Stimulated activated CD8-positive, alpha-beta memory T cell treated with anti-CD3 and anti-CD28 coated beads, Interleukin-4, amount 100 ng/mL, for 48 hours (primary cell): Measurements from ENCODE around the gene NFIA.
"Not testable (repeated sequence)": the region's sequence is repeated elsewhere in the genome, so short reads cannot be mapped to it uniquely, and the experiment has no call there.

Source experiments
- DNase-seq: peaks from one replicate; pipeline ENCODE4 v3.0.0-alpha.2; 2020

Gene NFIA

DNA sequence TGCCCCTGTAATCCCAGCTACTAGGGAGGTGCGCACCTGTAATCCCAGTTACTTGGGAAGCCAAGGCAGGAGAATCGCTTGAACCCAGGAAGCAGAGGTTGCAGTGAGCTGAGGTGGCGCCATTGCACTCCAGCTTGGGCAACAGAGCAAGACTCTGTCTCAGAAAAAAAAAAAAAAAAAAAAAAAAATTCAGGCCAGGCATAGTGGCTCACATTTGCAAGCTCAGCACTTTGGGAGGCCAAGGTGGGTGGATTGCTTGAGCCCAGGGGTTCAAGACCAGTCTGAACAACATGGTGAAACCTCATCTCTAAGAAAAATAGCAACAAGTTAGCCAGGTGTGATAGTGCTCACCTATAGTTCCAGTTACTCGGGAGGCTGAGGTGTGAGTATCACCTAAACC is 20.8 kb upstream of the NFIA start:
- DNase-seq, result not testable (repeated sequence)

DNA sequence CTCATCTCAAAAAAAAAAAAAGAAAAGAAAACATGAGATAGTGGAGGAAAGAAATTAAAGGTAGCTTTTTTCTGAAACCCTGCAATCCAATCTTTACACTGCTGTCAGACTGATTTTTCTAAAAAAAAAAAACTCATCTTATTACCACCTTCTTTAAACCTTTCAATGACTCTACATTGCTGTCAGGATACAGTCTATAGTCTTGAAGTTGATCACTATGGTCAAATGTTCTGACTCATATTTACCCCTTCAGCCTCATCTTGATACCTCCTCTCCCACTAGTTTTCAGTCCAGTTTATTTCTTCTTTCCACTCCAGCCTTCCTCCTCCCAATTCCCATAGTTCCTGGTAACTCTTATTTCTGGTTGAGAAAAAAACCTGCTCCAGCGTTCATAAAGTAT is 17.7 kb upstream of the NFIA start:
- no peak for DNase-seq

DNA sequence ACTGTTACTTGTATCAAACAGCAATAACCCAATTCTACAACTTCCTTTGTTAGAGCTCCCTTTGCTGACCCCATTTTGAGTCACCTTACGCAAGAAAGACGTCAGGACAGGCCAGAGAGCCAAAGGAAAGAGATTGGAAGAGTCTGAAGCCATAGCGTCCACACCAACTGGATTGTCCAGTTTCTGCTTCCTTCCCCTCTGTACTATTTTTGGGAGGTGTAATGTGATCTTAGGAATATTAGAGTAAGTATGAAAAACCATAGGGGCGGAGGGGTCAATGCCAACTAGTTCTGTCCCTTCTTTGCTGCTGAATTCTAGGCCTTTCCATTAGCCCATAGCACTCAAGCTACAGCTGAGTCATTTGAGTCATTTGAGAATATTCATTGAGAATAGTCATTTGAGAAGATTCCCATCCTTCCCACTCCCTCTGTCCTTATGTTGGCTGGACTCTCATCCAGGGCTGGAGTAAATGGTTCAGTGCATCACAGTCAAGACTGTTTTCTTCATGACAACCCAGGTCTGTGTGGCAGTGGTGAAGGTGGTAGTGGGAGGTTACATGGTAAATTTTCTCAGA is 14.8 kb upstream of the NFIA start:
- DNase-seq, result no peak

DNA sequence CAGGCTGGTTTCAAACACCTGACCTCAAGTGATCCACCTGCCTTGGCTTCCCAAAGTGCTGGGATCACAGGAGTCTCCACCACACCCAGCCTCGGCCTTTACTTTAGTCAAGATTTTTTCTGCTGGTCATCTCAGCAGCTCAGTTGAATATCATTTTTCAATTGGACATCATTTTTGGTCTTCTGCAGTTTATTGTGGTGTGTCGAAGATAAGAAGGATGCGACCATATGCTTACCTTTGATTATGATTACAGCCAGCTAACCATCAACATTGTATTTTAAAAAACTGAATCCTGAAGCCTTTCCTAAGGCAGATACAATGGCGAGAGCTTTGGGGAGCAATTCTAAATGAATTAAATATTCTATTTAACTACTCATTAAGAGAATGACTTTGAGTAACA is 12.3 kb upstream of the NFIA start:
- DNase-seq, result no peak

DNA sequence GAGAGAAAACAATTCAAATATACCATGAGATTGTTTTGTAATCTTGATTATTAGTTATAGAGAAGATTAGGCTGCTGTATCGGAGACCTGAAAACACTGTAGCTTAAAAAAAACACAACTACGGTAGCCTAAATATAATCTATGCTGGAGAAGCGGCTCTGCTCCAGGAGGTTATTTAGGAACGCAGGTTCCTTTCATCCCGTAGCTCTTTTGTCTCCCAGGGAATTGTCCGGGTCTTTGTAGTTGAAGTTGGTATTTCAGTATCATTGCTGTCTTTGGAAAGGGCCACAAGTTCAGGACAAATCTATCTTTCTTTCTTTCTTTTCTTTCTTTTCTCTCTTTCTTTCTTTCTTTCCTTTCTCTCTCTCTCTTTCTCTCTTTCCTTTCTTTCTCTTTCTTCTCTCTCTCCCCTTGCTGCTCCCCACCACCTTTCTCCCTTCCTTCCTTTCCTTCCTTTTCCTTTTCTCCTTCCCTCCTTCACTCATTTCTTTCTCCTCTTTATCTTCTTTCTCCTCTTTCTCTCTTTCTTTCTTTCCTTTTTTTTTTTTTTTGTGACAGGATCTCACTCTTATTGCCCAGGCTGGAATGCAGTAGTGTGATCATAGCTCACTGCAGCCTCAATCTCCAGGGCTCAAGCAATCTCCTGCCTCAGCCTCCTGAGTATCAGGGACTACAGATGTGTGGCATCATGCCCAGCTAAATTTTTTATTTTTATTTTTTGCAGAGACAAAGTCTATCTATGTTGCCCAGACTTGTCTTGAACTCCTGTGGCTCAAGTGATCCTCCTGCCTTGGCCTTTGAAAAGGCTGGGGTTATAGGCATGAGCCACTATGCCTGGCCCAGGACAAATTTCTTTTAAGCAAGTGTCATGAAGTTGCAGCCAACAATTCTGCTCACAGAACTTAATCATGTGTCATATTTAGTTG is 10.9 kb upstream of the NFIA start:
- no peak for DNase-seq

DNA sequence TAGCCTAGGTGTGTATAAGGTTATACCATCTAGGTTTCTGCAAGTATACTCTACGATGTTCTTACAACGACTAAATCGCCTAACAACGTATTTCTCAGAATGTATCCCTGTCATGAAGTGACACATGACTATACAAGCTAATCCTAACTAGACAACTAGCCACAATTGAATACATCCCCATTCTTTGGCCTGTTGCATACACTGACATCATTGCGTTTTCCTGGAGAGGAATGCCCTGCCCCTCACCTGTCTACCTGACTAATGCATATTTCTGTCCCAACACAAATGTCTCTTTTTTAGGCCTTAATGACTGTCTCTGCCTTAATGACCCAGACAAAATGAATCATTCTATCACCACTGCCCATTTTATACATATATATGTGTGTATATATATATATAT is 8.5 kb upstream of the NFIA start:
- DNase-seq, result no peak

DNA sequence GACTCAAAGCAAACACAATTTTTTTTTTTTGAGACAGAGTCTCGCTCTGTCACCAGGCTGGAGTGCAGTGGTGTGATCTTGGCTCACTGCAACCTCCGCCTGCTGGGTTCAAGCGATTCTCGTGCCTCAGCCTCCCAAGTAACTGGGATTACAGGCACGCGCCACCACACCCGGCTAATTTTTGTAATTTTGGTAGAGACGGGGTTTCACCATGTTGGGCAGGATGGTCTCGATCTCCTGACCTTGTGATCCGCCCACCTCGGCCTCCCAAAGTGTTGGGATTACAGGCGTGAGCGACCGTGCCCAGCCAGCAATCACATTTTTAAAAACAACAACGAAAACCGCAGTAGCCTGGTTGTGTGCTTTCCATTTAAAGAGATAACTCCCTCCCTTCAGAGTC is 6.5 kb upstream of the NFIA start:
- not testable (repeated sequence) for DNase-seq

DNA sequence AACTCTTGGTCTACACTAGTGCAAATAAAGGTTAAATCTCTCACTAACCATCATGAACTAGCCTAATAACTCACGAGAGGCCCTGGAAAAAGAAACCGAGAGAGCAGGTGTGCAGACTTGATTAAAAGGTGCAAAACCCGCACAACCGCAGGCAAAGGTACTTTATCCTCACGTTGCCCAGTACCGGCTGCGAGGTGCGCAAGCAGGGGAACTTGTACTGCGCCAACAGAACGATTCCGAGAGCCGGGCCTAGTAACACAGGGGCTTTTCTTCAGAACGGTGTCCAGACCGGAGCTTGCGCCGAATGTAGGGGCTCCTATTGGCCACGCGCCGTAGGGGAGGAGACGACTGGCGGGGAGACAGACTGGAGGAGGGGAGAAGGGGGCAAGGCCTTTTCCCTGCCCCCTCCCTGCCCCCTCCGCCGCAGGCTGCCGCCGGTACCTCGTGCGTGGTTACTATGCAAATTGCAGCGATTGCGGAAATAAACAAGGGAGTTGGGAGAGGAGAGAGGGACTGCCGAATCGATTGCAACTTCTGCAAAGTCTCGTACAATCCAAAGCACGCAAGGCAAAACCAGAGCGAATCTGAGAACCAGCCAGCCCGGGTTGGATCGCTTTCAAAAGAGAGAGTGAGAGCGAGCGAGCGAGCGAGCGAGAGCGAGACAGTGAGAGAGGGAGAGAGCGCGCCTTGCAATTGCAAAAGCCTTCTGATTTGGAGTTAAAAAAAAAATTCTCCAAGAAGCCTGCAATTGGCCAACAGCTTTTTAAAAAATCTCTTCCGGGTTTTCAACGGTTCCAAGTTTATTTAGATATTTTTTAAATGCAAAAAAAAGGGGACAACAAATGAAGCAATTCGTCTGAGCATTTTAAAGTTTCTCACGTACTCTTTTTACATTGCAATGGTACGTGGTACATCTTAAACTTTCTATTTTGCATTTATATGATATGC is 5.4 kb upstream of the NFIA start:
- DNase-seq, result peak; percentile 82

DNA sequence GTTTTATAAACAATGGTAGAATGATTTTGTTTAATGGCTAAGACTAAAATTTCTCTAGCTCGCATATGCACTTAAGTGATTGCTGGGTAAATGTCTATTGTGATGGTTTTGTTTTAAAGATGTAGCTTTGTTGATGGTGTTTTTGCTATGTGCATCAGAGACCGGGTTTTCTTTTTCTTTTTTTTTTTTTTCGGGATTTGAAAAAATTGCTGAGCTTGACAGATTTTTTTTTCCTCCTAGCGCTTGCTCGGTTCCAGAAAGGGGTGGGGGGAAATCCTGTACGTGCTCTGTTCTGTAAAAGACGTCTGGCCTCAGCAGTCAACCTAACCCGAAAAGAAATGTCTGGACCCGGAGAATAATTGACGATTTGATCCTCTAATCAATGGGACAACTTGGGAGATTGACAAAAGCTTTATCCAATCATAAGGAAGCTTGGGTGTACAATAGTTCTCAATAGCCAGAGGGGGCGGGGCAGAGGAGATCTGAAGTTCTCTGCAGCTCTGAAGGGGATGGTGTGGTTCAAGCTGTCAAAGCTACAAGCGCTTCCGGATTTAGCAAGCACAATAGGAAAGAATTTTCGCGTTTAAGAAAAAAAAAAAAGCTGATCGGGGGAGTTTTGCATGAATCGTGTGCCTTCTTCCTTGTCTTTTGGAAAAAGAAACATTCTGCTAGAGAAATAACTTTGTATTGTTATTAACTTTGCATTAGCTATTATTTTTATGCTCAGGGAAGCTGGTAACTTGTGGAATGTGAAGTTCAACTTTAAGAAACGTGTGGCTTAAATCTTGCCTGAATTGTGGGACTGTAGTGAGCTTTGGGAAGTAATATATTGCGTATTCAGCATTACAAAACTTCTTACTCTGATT is 4.5 kb upstream of the NFIA start:
- peak; percentile 91 for DNase-seq

DNA sequence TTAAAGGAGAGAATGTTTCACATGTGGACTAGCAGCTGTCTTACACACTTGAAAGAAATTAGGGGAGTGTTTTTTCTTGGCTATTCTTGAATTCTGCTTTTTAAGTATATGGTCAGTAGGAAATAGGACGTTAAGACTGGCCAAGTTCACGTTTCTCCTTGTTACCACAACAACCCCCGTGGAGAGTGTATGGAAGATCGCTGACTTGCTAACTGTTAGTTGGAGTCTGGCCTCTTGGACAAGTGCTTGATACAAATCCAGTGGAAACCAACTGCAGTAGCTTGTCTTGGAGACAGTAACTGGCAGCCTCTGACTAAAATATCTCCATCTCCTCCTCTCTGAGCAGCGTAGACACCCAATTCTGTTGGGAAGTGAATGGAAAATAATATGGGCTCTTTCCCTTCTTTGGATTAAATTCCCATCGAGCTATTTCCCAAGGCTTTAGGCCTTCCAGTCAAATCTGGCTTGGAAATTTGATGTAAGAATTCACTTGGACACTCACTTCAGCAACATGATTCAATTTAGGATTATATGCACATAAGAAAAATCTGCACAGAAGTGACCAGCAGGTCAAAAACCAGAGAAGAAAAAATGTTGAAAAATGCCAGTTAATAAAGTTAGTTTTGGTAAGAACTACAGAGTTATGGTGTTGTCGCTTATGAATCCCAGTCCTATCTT is 3.6 kb upstream of the NFIA start:
- no peak for DNase-seq

DNA sequence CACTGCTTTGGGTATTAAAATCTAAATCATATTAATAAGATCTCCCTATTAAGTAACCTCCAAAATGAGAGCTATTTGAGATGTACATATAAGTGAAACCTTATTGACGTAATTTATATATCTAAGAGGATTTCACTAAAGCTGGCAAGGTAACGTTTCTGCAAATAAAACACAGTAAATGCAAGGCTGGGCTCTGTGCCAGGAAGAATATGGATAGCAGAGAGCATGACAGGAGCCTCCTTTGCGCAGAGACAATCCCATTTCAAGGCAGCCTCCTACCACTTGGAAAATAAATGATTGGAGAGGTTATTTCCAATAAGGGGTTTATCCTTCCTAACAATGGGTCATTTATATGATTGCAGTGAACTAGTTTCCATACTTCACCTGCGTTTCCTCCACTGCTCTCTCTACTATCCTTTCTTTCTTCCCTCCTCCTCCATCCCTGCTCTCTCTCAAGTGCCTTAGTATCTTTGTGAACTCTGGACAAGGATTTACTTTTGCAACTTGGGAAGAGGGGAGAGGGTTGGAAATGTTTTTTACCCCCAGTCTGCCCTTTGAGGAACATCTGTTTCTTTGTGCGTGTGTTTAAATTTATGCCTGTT is 3.0 kb upstream of the NFIA start:
- no peak for DNase-seq

DNA sequence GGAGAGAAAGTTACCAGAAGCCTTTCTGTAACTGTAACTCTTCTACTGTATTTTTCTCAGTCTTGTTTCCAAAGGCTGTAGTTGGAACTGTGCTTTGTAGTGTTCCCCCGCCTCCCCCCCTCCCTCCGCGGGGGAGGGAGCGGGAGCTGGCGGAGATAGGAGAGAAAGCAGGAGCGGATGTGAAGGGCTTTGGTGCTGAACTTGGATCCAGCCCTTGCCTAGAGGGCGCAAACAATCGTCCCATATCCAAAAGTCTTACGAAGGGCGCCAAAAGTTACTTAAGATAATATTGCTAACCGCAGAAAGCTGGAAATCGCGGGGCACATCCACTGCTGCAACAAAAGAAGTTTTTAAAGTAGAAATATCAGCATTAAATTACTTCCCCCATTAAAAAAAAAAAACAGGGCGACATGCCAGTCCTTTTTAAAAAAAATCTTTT is 2.4 kb upstream of the NFIA start:
- peak; percentile 34 for DNase-seq

DNA sequence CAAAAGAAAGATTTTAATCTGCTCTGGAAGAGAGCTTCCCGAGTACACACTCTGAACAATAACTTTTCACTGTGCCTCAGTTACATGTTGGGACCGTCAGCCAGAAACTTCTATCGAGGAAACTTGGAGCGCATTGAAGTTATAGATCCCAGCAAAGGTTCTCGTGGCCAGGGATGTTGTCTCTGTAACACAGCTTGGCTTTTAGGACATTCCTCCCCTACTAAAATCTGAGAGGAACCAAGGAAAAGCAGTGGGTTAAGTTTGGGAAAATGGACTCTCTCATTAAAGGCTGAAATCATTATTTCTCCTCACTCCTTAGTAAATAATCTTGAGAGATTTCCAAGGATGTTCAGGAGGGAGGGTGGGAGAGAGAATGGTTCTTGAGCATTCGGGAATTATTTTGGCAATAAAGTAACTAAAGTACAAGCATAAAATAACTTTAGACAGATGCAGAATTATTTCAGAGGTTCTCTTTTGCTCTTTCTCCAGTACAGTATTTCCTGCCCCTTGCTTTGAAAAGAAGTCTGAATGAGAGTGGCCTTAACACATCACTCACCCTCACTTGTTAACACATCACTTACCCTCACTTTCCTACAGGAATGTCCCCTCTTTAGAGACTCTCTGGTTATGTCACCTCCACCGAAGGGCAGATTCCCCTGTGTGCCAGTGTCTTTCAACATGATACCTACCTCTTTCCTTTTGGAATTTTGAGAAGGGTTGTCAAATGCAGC is 1.8 kb upstream of the NFIA start:
- DNase-seq, result no peak

DNA sequence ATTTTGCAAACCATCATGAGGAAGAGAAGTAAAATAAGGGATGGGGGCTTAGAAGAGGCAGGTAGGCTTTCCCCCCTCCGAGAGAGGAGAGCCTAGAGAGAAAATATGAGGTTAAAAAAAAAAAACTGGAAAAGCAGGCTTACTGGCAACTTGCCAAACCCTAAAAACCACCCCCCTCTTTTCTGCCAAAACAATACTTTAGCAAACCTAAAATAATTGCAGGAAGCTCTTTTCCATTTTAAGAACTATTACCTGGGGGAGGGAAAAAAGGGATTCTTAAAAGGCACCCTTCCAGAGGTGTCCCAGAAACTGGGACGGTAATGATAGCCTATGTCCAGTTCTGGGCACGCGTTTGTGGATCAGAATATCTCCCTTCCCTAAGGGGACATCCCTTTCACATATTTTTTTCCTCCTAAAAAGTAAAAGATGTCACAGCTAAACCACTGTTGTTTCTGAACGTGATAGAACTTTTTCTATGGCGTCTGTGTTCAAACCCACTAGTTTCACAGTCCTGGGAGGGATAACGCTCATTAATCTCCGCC is 1.1 kb upstream of the NFIA start:
- no peak for DNase-seq

DNA sequence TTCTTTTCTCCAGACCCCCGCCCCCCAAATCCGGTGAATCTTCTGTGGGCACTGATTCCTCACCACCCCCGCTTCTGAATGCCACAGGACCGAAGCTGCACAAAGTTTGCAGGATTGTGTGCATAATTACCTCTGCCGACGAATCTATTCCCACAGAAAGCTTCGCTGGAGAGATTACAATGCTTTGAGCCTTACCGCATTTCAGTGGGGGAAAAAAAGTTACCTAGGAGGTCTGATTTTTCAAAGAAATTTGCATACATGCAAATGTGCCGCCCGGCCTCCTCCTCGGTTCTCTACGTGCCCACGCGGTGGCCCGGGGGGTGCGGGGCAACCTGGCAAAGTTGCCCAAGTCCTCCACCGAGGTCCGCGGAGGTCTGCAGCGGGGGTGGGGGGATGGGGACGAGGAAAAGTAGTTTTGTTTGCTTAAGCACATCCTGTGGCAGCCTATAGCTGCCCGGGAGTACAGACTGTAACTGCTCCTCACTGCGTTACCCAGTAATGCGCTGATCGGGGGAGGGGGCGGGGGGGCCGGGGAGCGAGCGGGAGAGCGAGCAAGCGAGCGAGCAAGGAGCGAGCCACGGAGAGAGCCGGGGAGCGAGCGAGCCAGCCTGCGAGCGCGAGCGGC is 563 bp upstream of the NFIA start:
- peak; percentile 72 for DNase-seq

DNA sequence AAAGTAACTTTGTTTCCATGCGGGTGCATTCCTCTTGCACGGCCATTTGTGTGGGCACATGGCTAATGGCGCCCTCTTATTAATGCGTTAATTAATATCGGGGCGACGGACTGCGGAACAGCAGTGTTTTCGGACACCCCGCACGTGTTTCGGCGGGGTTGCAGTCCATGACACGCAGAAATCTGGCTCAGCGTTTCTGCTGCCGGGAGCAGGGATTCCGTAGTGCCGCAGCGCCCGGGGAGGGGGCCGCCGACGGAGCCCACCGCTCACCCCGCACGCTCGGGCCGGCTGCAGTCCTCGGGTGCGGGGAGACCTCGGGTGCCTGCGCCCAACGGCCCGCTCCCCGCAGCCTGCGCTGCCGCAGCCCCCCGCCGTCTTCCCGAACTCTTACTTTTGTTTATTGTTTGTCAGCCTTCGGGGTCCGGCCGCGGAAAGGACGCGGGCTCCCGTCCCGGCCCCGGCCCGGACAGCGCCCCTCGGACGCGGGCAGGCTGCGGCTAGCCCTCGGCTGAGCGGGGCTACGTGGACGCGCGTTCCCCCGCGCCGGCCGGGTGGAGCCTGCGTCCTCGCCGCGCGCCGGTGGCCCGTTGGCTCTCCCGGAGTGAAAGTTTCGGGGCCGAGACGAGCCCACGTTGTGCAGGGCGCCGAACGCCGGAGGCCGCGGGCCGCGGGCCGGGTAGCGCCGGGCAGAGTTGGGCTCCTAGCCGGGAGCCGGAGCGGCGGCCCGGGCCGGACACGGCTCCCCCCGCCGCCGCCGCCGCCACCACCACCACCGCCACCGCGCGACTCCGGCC is 849 bp downstream of the NFIA start:
- DNase-seq, result peak; percentile 31

DNA sequence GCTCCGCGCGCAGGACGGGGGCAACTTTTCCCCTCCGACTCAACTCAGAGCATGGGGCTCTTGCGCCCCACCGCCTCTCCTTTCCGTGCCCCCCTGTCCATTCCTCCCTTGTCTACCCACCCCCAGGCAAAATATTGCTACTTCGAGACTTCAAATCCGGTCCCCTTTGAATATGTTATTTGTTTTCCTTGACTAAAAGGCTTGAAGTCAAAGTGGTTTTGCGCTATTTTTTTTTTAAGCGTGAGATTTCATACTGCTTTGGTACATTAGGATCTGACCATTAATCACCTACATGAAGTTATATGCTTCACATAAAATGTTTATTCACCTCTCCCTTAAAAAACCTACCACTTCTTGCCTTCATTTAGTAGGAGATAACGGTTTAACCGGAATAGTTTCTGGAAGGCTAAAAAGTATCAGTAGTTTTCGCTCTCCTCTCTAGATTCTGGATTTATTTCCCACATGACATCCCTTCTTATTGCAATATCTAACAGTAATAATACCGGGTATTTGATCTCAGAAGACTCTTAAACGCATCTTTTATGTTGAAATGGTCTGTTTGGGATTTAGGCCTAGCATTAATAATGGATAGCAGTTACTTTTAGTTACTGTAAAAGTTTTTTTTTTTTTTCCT is 1.6 kb downstream of the NFIA start:
- DNase-seq, result no peak

DNA sequence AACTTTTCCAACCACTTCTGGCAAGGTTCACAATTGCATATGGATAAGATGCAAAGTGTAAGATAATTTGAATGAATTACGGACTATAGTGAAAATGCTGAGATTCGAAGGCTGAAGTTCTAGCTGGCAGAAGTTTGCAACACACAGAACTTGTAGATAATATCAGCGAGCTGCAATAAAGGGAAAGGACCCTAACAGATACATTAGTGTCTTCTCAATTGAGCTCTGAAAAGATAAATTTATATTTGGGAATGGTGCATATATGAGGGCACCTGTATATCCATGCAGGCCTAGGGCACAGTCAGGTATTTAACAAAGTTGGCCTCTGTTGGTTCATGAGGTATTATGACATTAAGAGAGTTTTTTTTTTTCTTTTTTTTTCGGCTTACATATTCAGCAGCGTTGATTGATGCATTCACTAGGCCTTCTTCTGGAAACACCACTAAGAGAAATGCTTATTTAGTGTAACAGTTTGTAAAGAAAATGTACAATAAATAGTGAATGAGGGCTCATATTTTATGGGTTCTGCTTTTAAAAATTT is 2.2 kb downstream of the NFIA start:
- no peak for DNase-seq
